ENCODE results near the gene PATZ1. TPM values are rescaled to one million over a fixed set of nuclear protein-coding genes. Genes with fewer than 3 reads are reported as not detected.
"Not testable (repeated sequence)": the region's sequence is repeated elsewhere in the genome, so short reads cannot be mapped to it uniquely, and the experiment has no call there.

Gene PATZ1
- total RNA-seq, 4 donors from 2014 or later: 9.2 to 38.8 (median 25.1) TPM

GRCh38 chr22:31328544-31328960 is 17.6 kb downstream of the PATZ1 start:
- no peak for DNase-seq
- intact Hi-C loops (cut with DNase I; ENCODE audit: low total_unique reads): no loop called here
- H3K36me3 ChIP-seq: no peaks in the 10 kb centered on the region

GRCh38 chr22:31327806-31328543 is 18.2 kb downstream of the PATZ1 start:
- Histone ChIP-seq H3K4me3 (no peak overlapping the region), H3K36me3 (no peaks in the 10 kb centered on the region), H3K4me1 (no peaks in the 10 kb centered on the region), H3K9me3 (no peaks in the 10 kb centered on the region), H3K27ac (peak overlapping the region; percentile 70 to 76), H3K27me3 (no peaks in the 10 kb centered on the region)
- intact Hi-C loops (cut with DNase I; ENCODE audit: low total_unique reads): no loop called here
- DNase-seq: no peak
- TF ChIP-seq POLR2A (IDR thresholded peaks at IDR 0.05) (no peak), CTCF (IDR thresholded peaks at IDR 0.05) (no peak)

More at GRCh38 chr22:31328544-31328960, 17.6 kb downstream of the PATZ1 start:
- TF ChIP-seq POLR2A (IDR thresholded peaks at IDR 0.05): no peak
- no peak for TF ChIP-seq CTCF (IDR thresholded peaks at IDR 0.05)
- Histone ChIP-seq H3K27ac (peak overlapping the region; percentile 70 to 76), H3K27me3 (no peaks in the 10 kb centered on the region), H3K4me3 (no peak overlapping the region), H3K9me3 (no peaks in the 10 kb centered on the region), H3K4me1 (no peaks in the 10 kb centered on the region)

GRCh38 chr22:31326877-31327276 is 19.3 kb downstream of the PATZ1 start:
- no peak for DNase-seq
- no peaks in the 10 kb centered on the region for H3K27me3 ChIP-seq
- no peak overlapping the region for H3K27ac ChIP-seq
- H3K36me3 ChIP-seq: no peaks in the 10 kb centered on the region
- no peak overlapping the region for H3K4me3 ChIP-seq
- intact Hi-C loops (cut with DNase I; ENCODE audit: low total_unique reads): no loop called here
- no peaks in the 10 kb centered on the region for H3K9me3 ChIP-seq
- TF ChIP-seq CTCF (IDR thresholded peaks at IDR 0.05) (no peak), POLR2A (IDR thresholded peaks at IDR 0.05) (no peak)
- H3K4me1 ChIP-seq: no peaks in the 10 kb centered on the region

GRCh38 chr22:31323578-31324550 is 22.3 kb downstream of the PATZ1 start:
- TF ChIP-seq CTCF (IDR thresholded peaks at IDR 0.05): no peak
- TF ChIP-seq POLR2A (IDR thresholded peaks at IDR 0.05): no peak
- no peak overlapping the region for H3K4me3 ChIP-seq
- H3K36me3 ChIP-seq: no peaks in the 10 kb centered on the region
- H3K27ac ChIP-seq: no peak overlapping the region
- DNase-seq: no peak
- no peaks in the 10 kb centered on the region for H3K4me1 ChIP-seq
- H3K27me3 ChIP-seq: no peaks in the 10 kb centered on the region
- no peaks in the 10 kb centered on the region for H3K9me3 ChIP-seq
- intact Hi-C loops (cut with DNase I; ENCODE audit: low total_unique reads): no loop called here

- H3K27ac ChIP-seq: no peak overlapping the region
- intact Hi-C loops (cut with DNase I; ENCODE audit: low total_unique reads): no loop called here
Measured at GRCh38 chr22:31321421-31321820, 24.7 kb downstream of the PATZ1 start.

GRCh38 chr22:31314220-31314619 is 31.9 kb downstream of the PATZ1 start:
- H3K4me3 ChIP-seq; H3K36me3 ChIP-seq; H3K9me3 ChIP-seq; DNase-seq; H3K4me1 ChIP-seq; intact Hi-C loops (cut with DNase I; ENCODE audit: low total_unique reads); H3K27me3 ChIP-seq: not testable (repeated sequence)
- peak overlapping the region; percentile 78 to 84 for H3K27ac ChIP-seq

More at GRCh38 chr22:31321421-31321820, 24.7 kb downstream of the PATZ1 start:
- Histone ChIP-seq H3K36me3 (no peaks in the 10 kb centered on the region), H3K27me3 (no peaks in the 10 kb centered on the region), H3K4me3 (no peak overlapping the region), H3K9me3 (no peaks in the 10 kb centered on the region), H3K4me1 (no peaks in the 10 kb centered on the region)
- DNase-seq: no peak
- no peak for TF ChIP-seq CTCF (IDR thresholded peaks at IDR 0.05)
- TF ChIP-seq POLR2A (IDR thresholded peaks at IDR 0.05): no peak
